ENCODE results near the gene RIMKLA.

The RIMKLA gene

GRCh38 chr1:42359466-42359865 lies 21.1 kb upstream of the RIMKLA start:
- Mint-ChIP-seq H3K27ac (peak overlapping the region; percentile 10), H3K36me3 (no peaks in the 10 kb centered on the region), H3K4me3 (peak overlapping the region in 1 of 2 donors; percentile 39), H3K4me1 (peaks cover 15 to 40% of the 10 kb centered on the region in 2 donors), H3K27me3 (peaks cover 14 to 19% of the 10 kb centered on the region in 2 donors), H3K9me3 (peaks cover 4% of the 10 kb centered on the region in 2 donors)
- ATAC-seq (replicated peaks) = no peak
- DNase-seq = no peak

GRCh38 chr1:42364089-42364488 lies 16.5 kb upstream of the RIMKLA start:
- Mint-ChIP-seq H3K36me3 (no peaks in the 10 kb centered on the region), H3K4me1 (peaks cover 8 to 24% of the 10 kb centered on the region in 2 donors), H3K4me3 (no peak overlapping the region), H3K27ac (no peak overlapping the region), H3K9me3 (peaks cover 4% of the 10 kb centered on the region in 2 donors), H3K27me3 (peaks cover 27 to 34% of the 10 kb centered on the region in 2 donors)
- no peak for ATAC-seq (replicated peaks)
- DNase-seq = no peak

DNA sequence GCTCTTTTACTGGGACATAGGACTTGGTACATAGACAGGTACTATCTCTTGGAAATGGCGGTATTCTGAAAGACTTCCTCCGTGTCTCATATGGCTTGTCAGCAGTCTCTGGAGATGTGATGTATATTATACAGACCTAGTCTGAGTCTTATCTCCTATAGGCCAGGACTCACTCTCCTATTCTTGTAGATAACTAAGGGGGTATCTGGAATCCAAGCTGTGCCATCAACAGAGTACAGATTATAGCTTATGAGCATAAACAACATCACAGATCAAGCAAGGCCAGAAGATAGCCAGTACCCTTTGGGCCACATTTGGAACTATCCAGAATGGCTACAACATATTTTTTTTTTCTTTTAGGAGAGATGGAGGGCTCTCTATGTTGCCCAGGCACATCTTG lies 16.1 kb upstream of the RIMKLA start:
- DNase-seq (no peak), ATAC-seq (replicated peaks) (no peak)
- H3K36me3 Mint-ChIP-seq = no peaks in the 10 kb centered on the region
- H3K9me3 Mint-ChIP-seq = peaks cover 4% of the 10 kb centered on the region in 2 donors
- peaks cover 6 to 19% of the 10 kb centered on the region in 2 donors for H3K4me1 Mint-ChIP-seq
- H3K4me3 Mint-ChIP-seq = no peak overlapping the region
- H3K27ac Mint-ChIP-seq = no peak overlapping the region
- peaks cover 25 to 33% of the 10 kb centered on the region in 2 donors for H3K27me3 Mint-ChIP-seq

DNA sequence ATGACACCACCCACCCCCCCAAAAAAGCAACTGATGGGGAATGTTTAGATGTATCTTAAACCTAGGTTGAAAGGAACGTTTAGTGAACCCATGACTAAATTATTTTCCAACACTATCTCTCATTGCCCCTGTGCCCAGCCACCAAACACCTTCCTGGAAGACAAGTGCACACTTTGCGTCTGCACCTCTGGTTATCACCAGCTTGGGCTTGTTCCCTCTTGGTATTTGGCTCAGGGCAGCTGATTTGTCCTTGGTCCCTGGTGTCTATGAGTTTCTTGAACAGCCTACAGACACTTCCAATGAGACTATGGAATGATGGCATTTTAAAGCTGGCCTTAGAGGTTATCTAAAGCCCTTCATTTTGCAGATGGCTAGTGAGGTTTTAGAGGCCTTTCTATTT lies 15.5 kb upstream of the RIMKLA start:
- Mint-ChIP-seq H3K4me1 (peaks cover under 1 to 14% of the 10 kb centered on the region in 2 donors), H3K36me3 (no peaks in the 10 kb centered on the region), H3K4me3 (no peak overlapping the region), H3K9me3 (peaks cover 4% of the 10 kb centered on the region in 2 donors), H3K27ac (no peak overlapping the region), H3K27me3 (peaks cover 24 to 28% of the 10 kb centered on the region in 2 donors)
- ATAC-seq (replicated peaks) (no peak), DNase-seq (no peak)

- Mint-ChIP-seq H3K9me3 (no peaks in the 10 kb centered on the region), H3K4me1 (peaks cover 0 to 6% of the 10 kb centered on the region in 2 donors), H3K36me3 (no peaks in the 10 kb centered on the region), H3K27ac (no peak overlapping the region), H3K4me3 (no peak overlapping the region), H3K27me3 (peaks cover 28 to 31% of the 10 kb centered on the region in 2 donors)
- DNase-seq (no peak), ATAC-seq (replicated peaks) (no peak)
Observed at GRCh38 chr1:42368096-42368795, 12.3 kb upstream of the RIMKLA start.

- H3K9me3 Mint-ChIP-seq = no peaks in the 10 kb centered on the region
- DNase-seq = no peak
- no peak overlapping the region for H3K27ac Mint-ChIP-seq
- H3K4me3 Mint-ChIP-seq = no peak overlapping the region
- peaks cover 28 to 31% of the 10 kb centered on the region in 2 donors for H3K27me3 Mint-ChIP-seq
- no peaks in the 10 kb centered on the region for H3K4me1 Mint-ChIP-seq
- no peak for ATAC-seq (replicated peaks)
- no peaks in the 10 kb centered on the region for H3K36me3 Mint-ChIP-seq
Observed at GRCh38 chr1:42369471-42369870, 11.1 kb upstream of the RIMKLA start.

DNA sequence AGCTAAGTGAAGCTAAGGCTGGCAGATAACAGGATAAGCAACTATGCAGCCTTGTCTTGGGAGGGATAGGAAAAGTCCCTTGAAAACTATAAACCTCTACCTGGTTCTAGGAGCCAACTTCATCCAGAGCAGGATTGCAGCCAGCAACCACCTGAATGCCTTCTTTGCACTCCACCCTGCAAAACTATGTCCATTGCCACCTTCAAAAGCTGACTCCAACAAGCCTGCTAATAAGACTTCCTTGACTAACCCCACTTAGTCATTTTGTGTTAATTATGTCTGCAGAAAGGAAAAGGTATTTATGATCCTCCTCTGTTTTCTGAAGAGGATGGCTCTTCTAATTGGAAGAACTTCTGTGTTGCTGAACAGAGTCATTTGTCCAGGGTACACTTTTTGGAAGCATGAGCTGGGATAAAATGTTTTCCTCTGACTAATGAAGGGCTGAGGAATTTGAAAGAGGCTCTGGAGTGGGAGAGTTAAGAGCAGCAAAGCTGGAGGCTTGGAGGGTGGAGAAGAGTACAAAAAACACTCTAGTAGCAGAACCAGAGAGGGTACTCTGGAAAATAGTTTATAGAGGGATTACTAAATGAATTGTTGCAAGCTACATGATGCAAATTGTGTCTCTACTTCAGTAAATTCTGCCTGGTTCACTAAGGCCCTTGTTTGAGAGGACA lies 9.6 kb upstream of the RIMKLA start:
- Mint-ChIP-seq H3K4me3 (no peak overlapping the region), H3K27me3 (peaks cover 28 to 31% of the 10 kb centered on the region in 2 donors), H3K9me3 (no peaks in the 10 kb centered on the region), H3K36me3 (no peaks in the 10 kb centered on the region), H3K27ac (no peak overlapping the region), H3K4me1 (no peaks in the 10 kb centered on the region)
- no peak for DNase-seq
- no peak for ATAC-seq (replicated peaks)

- Mint-ChIP-seq H3K4me1 (no peaks in the 10 kb centered on the region), H3K36me3 (no peaks in the 10 kb centered on the region), H3K27me3 (peaks cover 34 to 37% of the 10 kb centered on the region in 2 donors), H3K4me3 (no peak overlapping the region), H3K27ac (no peak overlapping the region), H3K9me3 (no peaks in the 10 kb centered on the region)
- no peak for DNase-seq
- no peak for ATAC-seq (replicated peaks)
Observed at GRCh38 chr1:42372796-42373195, 7.8 kb upstream of the RIMKLA start.

DNA sequence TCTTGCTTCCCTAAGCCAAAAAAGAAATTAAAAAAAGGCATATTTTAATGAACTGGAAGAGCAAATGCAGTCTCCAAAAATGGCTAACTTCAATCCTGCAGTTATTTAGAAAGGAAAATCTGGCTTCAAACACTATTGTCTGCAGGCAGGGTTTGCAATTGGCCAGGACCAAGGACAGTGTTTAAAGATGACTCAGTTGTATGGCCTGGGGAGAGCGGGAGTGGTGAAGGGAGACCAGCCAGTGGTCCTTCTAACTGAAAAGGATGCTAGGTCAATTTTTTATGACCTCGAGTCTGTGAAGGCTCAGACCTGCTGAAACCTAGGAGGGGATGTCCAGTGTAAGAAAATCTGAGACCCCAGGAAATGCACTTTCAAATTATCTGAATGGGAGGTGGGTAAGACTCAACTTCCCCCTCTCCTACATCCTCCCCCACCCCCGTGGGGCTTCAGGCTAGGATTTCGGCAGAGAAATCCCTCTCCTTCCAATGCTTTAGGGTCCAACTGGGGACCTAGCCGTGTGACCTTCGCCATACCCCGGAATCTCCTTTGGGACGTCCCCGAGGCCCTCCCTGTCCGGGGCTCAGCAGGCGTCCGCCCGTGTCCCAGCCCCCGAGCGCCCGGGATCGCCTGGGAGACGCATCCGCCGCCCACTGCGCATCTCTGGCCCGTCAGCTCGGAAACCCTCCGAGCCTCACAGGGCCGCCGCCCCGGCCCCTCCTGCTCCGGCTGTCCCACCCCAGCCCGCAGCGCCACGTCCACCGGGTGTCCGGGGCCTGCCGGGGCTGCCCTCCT lies 602 bp upstream of the RIMKLA start:
- H3K4me3 Mint-ChIP-seq = peak overlapping the region; percentile 66 to 73
- H3K27ac Mint-ChIP-seq = no peak overlapping the region
- DNase-seq (no peak), ATAC-seq (replicated peaks) (peak; percentile 67 to 68)
- peaks cover 4 to 8% of the 10 kb centered on the region in 2 donors for H3K4me1 Mint-ChIP-seq
- no peaks in the 10 kb centered on the region for H3K9me3 Mint-ChIP-seq
- H3K36me3 Mint-ChIP-seq = no peaks in the 10 kb centered on the region
- peaks cover 20 to 46% of the 10 kb centered on the region in 2 donors for H3K27me3 Mint-ChIP-seq

- Mint-ChIP-seq H3K36me3 (no peaks in the 10 kb centered on the region), H3K4me1 (peaks cover 4 to 8% of the 10 kb centered on the region in 2 donors), H3K4me3 (peak overlapping the region; percentile 78 to 80), H3K27ac (no peak overlapping the region), H3K9me3 (no peaks in the 10 kb centered on the region), H3K27me3 (peaks cover 20 to 47% of the 10 kb centered on the region in 2 donors)
- DNase-seq (no peak), ATAC-seq (replicated peaks) (no peak)
Observed at GRCh38 chr1:42381280-42381673, 685 bp downstream of the RIMKLA start.

DNA sequence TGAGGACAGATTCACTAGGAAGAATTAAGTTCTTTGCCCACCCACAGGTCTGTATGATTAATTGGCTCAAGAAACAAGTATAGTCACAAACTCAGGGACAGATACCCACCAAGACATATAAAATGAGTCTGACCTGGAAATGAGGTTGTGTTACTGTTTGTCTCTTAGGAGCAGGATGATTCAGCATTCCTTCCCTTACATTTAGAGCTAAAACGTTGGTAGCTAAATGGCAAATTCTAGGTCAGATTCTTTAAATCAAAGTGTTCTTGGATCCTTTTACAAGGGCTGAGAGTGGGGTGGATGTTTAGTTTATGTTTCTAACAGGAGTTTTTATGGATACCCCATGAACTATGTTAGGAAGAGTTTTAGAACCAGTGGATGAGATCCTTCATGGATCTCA lies 4.7 kb downstream of the RIMKLA start:
- ATAC-seq (replicated peaks) = no peak
- Mint-ChIP-seq H3K36me3 (no peaks in the 10 kb centered on the region), H3K27ac (no peak overlapping the region), H3K27me3 (peaks cover 13 to 22% of the 10 kb centered on the region in 2 donors), H3K4me3 (no peak overlapping the region), H3K4me1 (peaks cover 0 to under 1% of the 10 kb centered on the region in 2 donors), H3K9me3 (no peaks in the 10 kb centered on the region)
- DNase-seq = no peak

DNA sequence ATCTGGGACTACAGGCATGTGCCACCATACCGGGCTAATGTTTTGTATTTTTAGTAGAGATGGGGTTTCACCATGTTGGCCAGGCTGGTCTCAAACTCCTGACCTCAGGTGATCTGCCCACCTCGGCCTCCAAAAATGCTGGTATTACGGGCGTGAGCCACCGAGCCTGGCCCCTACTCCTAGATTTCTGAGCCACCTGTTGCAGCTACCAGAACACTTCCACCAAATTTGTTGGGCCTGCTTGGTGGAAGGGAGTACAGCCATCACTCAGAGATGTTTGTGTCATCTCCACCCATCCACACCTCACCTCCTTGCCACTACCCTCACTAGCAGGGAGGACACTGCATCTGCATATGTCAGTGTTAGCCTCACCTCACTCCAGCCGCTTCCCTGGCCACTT lies 5.5 kb downstream of the RIMKLA start:
- peaks cover 13 to 22% of the 10 kb centered on the region in 2 donors for H3K27me3 Mint-ChIP-seq
- no peaks in the 10 kb centered on the region for H3K36me3 Mint-ChIP-seq
- DNase-seq = no peak
- ATAC-seq (replicated peaks) = no peak
- H3K9me3 Mint-ChIP-seq = no peaks in the 10 kb centered on the region
- no peak overlapping the region for H3K4me3 Mint-ChIP-seq
- no peaks in the 10 kb centered on the region for H3K4me1 Mint-ChIP-seq
- no peak overlapping the region for H3K27ac Mint-ChIP-seq

- no peak for ATAC-seq (replicated peaks)
- no peaks in the 10 kb centered on the region for H3K9me3 Mint-ChIP-seq
Observed at GRCh38 chr1:42392255-42392654, 11.7 kb downstream of the RIMKLA start.

GRCh38 chr1:42392967-42393848 lies 12.6 kb downstream of the RIMKLA start:
- Mint-ChIP-seq H3K36me3 (no peaks in the 10 kb centered on the region), H3K4me1 (no peaks in the 10 kb centered on the region), H3K27ac (no peak overlapping the region), H3K9me3 (no peaks in the 10 kb centered on the region), H3K27me3 (no peaks in the 10 kb centered on the region), H3K4me3 (no peak overlapping the region)
- ATAC-seq (replicated peaks) (no peak), DNase-seq (no peak)

More at GRCh38 chr1:42392255-42392654, 11.7 kb downstream of the RIMKLA start:
- H3K4me1 Mint-ChIP-seq = no peaks in the 10 kb centered on the region
- H3K36me3 Mint-ChIP-seq = no peaks in the 10 kb centered on the region
- DNase-seq = no peak
- H3K27ac Mint-ChIP-seq = no peak overlapping the region
- H3K4me3 Mint-ChIP-seq = no peak overlapping the region
- H3K27me3 Mint-ChIP-seq = peaks cover 5% of the 10 kb centered on the region in 2 donors
